Measurements from ENCODE around the gene KRT71. TPM values are rescaled to one million over a fixed set of nuclear protein-coding genes. Genes with fewer than 3 reads are reported as not detected.

The KRT71 gene
- total RNA-seq, 2 donors from 2014 or later, result not detected

- no peak overlapping the region for H3K4me3 Mint-ChIP-seq
- H3K9ac ChIP-seq (ENCODE audit: extremely low read depth, low read length, poor library complexity, severe bottlenecking), result no peak overlapping the region
- H3K27ac ChIP-seq (ENCODE audit: low read depth, low read length), result no peak overlapping the region
- WGBS, 2 experiments (ENCODE audit: insufficient coverage in 1 of 2, insufficient read length in 1 of 2), result 92 to 93% methylated on average over 2 to 4 of the region's 4 CpGs
- no peak for TF ChIP-seq CTCF (conservative IDR thresholded peaks at IDR 0.05)
- H3K27me3 Mint-ChIP-seq (ENCODE audit: insufficient read depth), result peaks cover 25% of the 10 kb centered on the region
- DNase-seq, result no peak
- no peak overlapping the region for H3K4me3 ChIP-seq (ENCODE audit: low read length)
- no peaks in the 10 kb centered on the region for H3K36me3 ChIP-seq (ENCODE audit: control insufficient read depth, insufficient read depth, low read length)
- no peaks in the 10 kb centered on the region for H3K9me3 Mint-ChIP-seq
- no peaks in the 10 kb centered on the region for H3K9me3 ChIP-seq (ENCODE audit: control insufficient read depth, low read length)
- no peaks in the 10 kb centered on the region for H3K4me1 ChIP-seq (ENCODE audit: control insufficient read depth, insufficient read depth, low read length)
- H3K4me1 Mint-ChIP-seq, result peaks cover 25% of the 10 kb centered on the region
- no peak overlapping the region for H3K27ac Mint-ChIP-seq
- peaks cover 16% of the 10 kb centered on the region for H3K27me3 ChIP-seq (ENCODE audit: control insufficient read depth, insufficient read depth, low read length, poor library complexity, severe bottlenecking)
- no peaks in the 10 kb centered on the region for H3K36me3 Mint-ChIP-seq (ENCODE audit: low read depth)
These were observed 7.0 kb upstream of the KRT71 start for GRCh38 chr12:52559979-52560378.

GRCh38 chr12:52558781-52559445 is 6.0 kb upstream of the KRT71 start:
- Histone ChIP-seq H3K9me3 (ENCODE audit: control insufficient read depth, low read length) (no peaks in the 10 kb centered on the region), H3K4me3 (ENCODE audit: low read length) (no peak overlapping the region), H3K36me3 (ENCODE audit: control insufficient read depth, insufficient read depth, low read length) (no peaks in the 10 kb centered on the region), H3K9ac (ENCODE audit: extremely low read depth, low read length, poor library complexity, severe bottlenecking) (no peak overlapping the region), H3K27ac (ENCODE audit: low read depth, low read length) (no peak overlapping the region), H3K4me1 (ENCODE audit: control insufficient read depth, insufficient read depth, low read length) (no peaks in the 10 kb centered on the region), H3K27me3 (ENCODE audit: control insufficient read depth, insufficient read depth, low read length, poor library complexity, severe bottlenecking) (peaks cover 6% of the 10 kb centered on the region)
- Mint-ChIP-seq H3K27ac (no peak overlapping the region), H3K4me3 (no peak overlapping the region), H3K4me1 (peaks cover 27% of the 10 kb centered on the region), H3K27me3 (ENCODE audit: insufficient read depth) (peaks cover 24% of the 10 kb centered on the region), H3K9me3 (no peaks in the 10 kb centered on the region), H3K36me3 (ENCODE audit: low read depth) (no peaks in the 10 kb centered on the region)
- WGBS, 2 experiments (ENCODE audit: insufficient coverage in 1 of 2, insufficient read length in 1 of 2), result 87 to 100% methylated on average over 4 to 8 of the region's 8 CpGs
- no peak for TF ChIP-seq CTCF (conservative IDR thresholded peaks at IDR 0.05)
- DNase-seq, result no peak

- no peak for TF ChIP-seq CTCF (conservative IDR thresholded peaks at IDR 0.05)
- Mint-ChIP-seq H3K9me3 (no peaks in the 10 kb centered on the region), H3K27me3 (ENCODE audit: insufficient read depth) (peaks cover 23% of the 10 kb centered on the region), H3K4me3 (no peak overlapping the region), H3K36me3 (ENCODE audit: low read depth) (no peaks in the 10 kb centered on the region), H3K4me1 (peaks cover 27% of the 10 kb centered on the region), H3K27ac (peak overlapping the region; percentile 25)
- peak; percentile 81 for DNase-seq
- Histone ChIP-seq H3K4me3 (ENCODE audit: low read length) (no peak overlapping the region), H3K4me1 (ENCODE audit: control insufficient read depth, insufficient read depth, low read length) (no peaks in the 10 kb centered on the region), H3K27me3 (ENCODE audit: control insufficient read depth, insufficient read depth, low read length, poor library complexity, severe bottlenecking) (peaks cover 6% of the 10 kb centered on the region), H3K27ac (ENCODE audit: low read depth, low read length) (no peak overlapping the region), H3K9ac (ENCODE audit: extremely low read depth, low read length, poor library complexity, severe bottlenecking) (no peak overlapping the region), H3K9me3 (ENCODE audit: control insufficient read depth, low read length) (no peaks in the 10 kb centered on the region), H3K36me3 (ENCODE audit: control insufficient read depth, insufficient read depth, low read length) (no peaks in the 10 kb centered on the region)
- WGBS, 2 experiments (ENCODE audit: insufficient coverage in 1 of 2, insufficient read length in 1 of 2), result 71 to 100% methylated on average over 1 to 2 of the region's 2 CpGs
These were observed 4.5 kb upstream of the KRT71 start for GRCh38 chr12:52557476-52557875.
